GM23248 (cell line): Measurements from ENCODE around the gene ZBTB18.

ENCODE experiments used
- EZH2 ChIP-seq: fragments of 200-600 bp; sonication (generic); IDR thresholded peaks from 2 replicates; pipeline ENCODE4 v1.6.1; 2018; ENCODE audit warnings: antibody characterized with exemption, mild to moderate bottlenecking; ENCODE audit not compliant: insufficient read depth, poor library complexity, severe bottlenecking
- EZH2phosphoT487 ChIP-seq: fragments of 200-600 bp; sonication (generic); IDR thresholded peaks from 2 replicates; pipeline ENCODE4 v1.6.1; 2018; ENCODE audit warnings: antibody characterized with exemption, moderate library complexity, mild to moderate bottlenecking, low read depth; ENCODE audit not compliant: insufficient read depth

- no peak for TF ChIP-seq EZH2
- TF ChIP-seq EZH2phosphoT487, result no peak
Measured at GRCh38 chr1:244075247-244075722, 24.2 kb downstream of the ZBTB18 start.
